Kidney (tissue), 14 donors: ENCODE data around the gene BORCS5. TPM values are rescaled to one million over a fixed set of nuclear protein-coding genes. Genes with fewer than 3 reads are reported as not detected.

Source experiments
- DNase-seq, 5 donors: peaks; one replicate each; pipeline ENCODE4 v3.0.0-alpha.2; 2013 to 2020
- FAIRE-seq: peaks from 2 replicates; lab custom pipeline; 2012; peaks lifted over from hg19 to GRCh38; lab: Jason Lieb, UNC
- H3K27ac ChIP-seq, 2 donors: one replicate each; pipeline ENCODE4 v1.7.0; 2013; ENCODE audit warnings: low read depth in 2 of 2, low read length in 2 of 2, inconsistent platforms in 1 of 2
- H3K27me3 ChIP-seq: one replicate; pipeline ENCODE4 v1.7.1; 2013; ENCODE audit warnings: low read length, inconsistent platforms; ENCODE audit not compliant: control insufficient read depth, insufficient read depth
- H3K36me3 ChIP-seq, 3 donors: one replicate each; pipeline versions ENCODE4 v1.7.0 to v1.7.1; 2013; ENCODE audit warnings: low read length in 3 of 3, control low read depth in 1 of 3, inconsistent platforms in 1 of 3; ENCODE audit not compliant: insufficient read depth in 3 of 3, control insufficient read depth in 2 of 3
- H3K4me1 ChIP-seq, 3 donors: one replicate each; pipeline versions ENCODE4 v1.7.0 to v1.7.1; 2013; ENCODE audit warnings: low read length in 3 of 3, inconsistent platforms in 1 of 3, low read depth in 1 of 3; ENCODE audit not compliant: control insufficient read depth in 2 of 3, insufficient read depth in 2 of 3
- H3K4me3 ChIP-seq, 3 donors: one replicate each; pipeline versions ENCODE4 v1.7.0 to v1.8.1; 2013; ENCODE audit warnings: low read length in 3 of 3, control low read depth in 1 of 3, inconsistent platforms in 1 of 3
- H3K9ac ChIP-seq, 3 donors: one replicate each; pipeline versions ENCODE4 v1.7.0 to v1.7.1; 2013; ENCODE audit warnings: low read length in 3 of 3, control low read depth in 1 of 3, inconsistent platforms in 1 of 3
- H3K9me3 ChIP-seq, 3 donors: one replicate each; pipeline versions ENCODE4 v1.7.0 to v1.7.1; 2013; ENCODE audit warnings: low read length in 3 of 3, control low read depth in 1 of 3, inconsistent platforms in 1 of 3; ENCODE audit not compliant: control insufficient read depth in 2 of 3, insufficient read depth in 1 of 3
- intact Hi-C: fragments of 100-400 bp; cut with DNase I; formaldehyde crosslinking; loops from one replicate; pipeline ENCODE4 v1.11.1; 2022
- polyA plus RNA-seq: library from polyadenylated mRNA; stranded (reverse); fragments of 350-450 nt; fragmentation: Illumina TruSeq; extraction: RNeasy Lipid Tissue Mini Kit (QIAGEN cat#74804); gene quantifications from one replicate; pipeline ENCODE4 v1.2.3, GENCODE V29; 2014; ENCODE audit warnings: low read depth, low replicate concordance; ENCODE audit not compliant: insufficient read depth
- total RNA-seq: library from RNA; stranded (reverse); fragmentation: NEBNext Ultra II Directional; extraction: Animal tissue kit (Norgen Biotek cat#: 25700); gene quantifications from one replicate; pipeline ENCODE4 v1.2.1, GENCODE V29; 2021
- TF ChIP-seq, protein P1 (sequence below): IDR thresholded peaks from 3 replicates; pipeline ENCODE4 v1.5.1; 2012; ENCODE audit warnings: mild to moderate bottlenecking, moderate library complexity, borderline replicate concordance; ENCODE audit not compliant: insufficient read depth; ENCODE audit errors: extremely low read depth
- donor health status: control.
- donor health status: control.
- donor health status: control.
- donor health status: control.
- donor health status: control.
- donor health status: DM: yes; HTN: yes; CAD: no.
- donor health status: Normal renal cell carcinoma (clear cell type).

Gene BORCS5
- total and polyA plus RNA-seq, 2 donors from 2014 or later = 11.2 to 14.0 TPM

DNA sequence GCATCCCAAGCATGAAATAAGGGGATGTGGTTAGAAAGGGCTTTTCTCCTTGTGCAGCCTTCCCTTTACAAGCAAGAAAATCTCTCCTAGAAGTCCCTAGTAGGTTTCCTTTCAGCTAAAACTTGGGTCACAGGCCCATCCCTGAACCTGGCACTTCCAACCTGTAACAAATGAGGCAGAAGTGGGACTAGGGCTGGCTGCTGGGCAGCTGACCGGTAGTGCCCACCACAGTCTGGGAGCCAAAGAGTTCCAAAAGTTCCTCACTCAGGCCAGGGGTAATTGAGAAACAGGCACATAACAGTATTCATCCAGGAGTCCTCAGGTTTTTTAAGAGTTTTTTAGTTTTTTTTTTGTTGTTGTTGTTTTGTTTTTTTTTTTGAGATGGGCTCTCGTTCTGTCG is 30.6 kb upstream of the BORCS5 start:
- DNase-seq (no peak), FAIRE-seq (no peak)
- Histone ChIP-seq H3K36me3 (peaks cover 0 to 2% (median 0%) of the 10 kb centered on the region in 3 donors), H3K27ac (no peak overlapping the region), H3K27me3 (no peaks in the 10 kb centered on the region), H3K9ac (no peak overlapping the region), H3K4me1 (peaks cover 0 to 6% (median 1%) of the 10 kb centered on the region in 3 donors), H3K9me3 (no peaks in the 10 kb centered on the region), H3K4me3 (no peak overlapping the region)
- intact Hi-C loops = loop anchor here (10.0 kb wide), 1 partner anchor 741 kb away; no protein-coding TSS in a partner anchor
- TF ChIP-seq, protein P1, sequence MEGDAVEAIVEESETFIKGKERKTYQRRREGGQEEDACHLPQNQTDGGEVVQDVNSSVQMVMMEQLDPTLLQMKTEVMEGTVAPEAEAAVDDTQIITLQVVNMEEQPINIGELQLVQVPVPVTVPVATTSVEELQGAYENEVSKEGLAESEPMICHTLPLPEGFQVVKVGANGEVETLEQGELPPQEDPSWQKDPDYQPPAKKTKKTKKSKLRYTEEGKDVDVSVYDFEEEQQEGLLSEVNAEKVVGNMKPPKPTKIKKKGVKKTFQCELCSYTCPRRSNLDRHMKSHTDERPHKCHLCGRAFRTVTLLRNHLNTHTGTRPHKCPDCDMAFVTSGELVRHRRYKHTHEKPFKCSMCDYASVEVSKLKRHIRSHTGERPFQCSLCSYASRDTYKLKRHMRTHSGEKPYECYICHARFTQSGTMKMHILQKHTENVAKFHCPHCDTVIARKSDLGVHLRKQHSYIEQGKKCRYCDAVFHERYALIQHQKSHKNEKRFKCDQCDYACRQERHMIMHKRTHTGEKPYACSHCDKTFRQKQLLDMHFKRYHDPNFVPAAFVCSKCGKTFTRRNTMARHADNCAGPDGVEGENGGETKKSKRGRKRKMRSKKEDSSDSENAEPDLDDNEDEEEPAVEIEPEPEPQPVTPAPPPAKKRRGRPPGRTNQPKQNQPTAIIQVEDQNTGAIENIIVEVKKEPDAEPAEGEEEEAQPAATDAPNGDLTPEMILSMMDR = no peak

DNA sequence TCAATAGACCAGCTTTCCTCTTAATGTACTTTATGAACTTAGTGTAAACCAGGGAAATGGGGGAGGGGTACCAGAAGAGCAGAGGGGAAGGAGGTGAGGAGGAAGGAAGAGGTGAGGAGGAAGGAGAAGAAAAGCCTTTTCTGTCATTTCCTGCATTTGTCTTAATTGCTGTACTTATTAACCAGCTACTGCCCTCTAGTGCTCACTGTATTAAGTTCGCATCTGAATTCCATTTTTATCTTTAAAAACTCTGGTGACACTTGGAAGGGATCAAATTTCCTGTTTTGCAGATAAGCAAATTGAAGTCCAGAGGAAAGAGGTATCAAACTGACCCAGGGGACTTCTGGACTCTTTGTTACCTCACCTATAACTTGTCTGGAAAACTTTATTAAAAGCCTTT is 29.1 kb upstream of the BORCS5 start:
- peaks cover 0 to 2% (median 0%) of the 10 kb centered on the region in 3 donors for H3K36me3 ChIP-seq
- TF ChIP-seq, protein P1 = peak; percentile 69
- H3K9ac ChIP-seq = no peak overlapping the region
- H3K9me3 ChIP-seq = no peaks in the 10 kb centered on the region
- no peak overlapping the region for H3K4me3 ChIP-seq
- H3K27ac ChIP-seq = no peak overlapping the region
- H3K4me1 ChIP-seq = peaks cover 5 to 8% (median 6%) of the 10 kb centered on the region in 3 donors
- intact Hi-C loops = loop anchor here (10.0 kb wide), 1 partner anchor 743 kb away; no protein-coding TSS in a partner anchor
- DNase-seq (peak in 2 of 5 donors; percentile 76 to 85), FAIRE-seq (no peak)
- no peaks in the 10 kb centered on the region for H3K27me3 ChIP-seq

DNA sequence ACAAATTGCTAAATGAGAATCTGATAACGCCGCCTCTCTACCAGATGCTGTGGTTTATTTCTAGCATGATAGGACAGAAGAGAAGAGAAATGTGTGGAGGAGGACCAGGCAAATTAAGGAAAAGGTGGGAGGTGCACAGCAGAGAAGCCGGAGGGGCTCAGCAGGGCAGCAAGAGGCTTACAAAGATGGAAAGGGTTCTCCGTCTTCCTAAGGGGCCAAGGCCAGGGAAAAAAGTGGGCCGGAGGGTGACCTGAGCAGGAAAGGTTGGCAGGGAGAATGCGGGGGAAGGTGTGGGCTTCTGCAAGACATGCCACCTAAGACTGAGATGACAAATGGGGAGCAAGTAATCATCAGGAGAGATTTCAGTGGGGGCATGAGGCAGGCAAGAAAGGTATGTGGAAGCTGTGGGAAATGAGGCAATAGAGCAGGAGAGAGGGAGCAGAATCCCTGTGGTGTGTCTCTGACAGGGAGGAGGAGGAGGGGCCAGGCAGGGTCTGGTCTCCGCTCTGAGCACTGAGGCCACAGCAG is 25.6 kb upstream of the BORCS5 start:
- DNase-seq = peak in 3 of 5 donors; percentile 53 to 63 (median 63)
- Histone ChIP-seq H3K36me3 (peaks cover 0 to 2% (median 0%) of the 10 kb centered on the region in 3 donors), H3K27ac (peak overlapping the region in 1 of 2 donors; percentile 43), H3K9ac (no peak overlapping the region), H3K4me1 (peaks cover 5 to 8% (median 6%) of the 10 kb centered on the region in 3 donors), H3K4me3 (peak overlapping the region in 1 of 3 donors; percentile 33), H3K9me3 (no peaks in the 10 kb centered on the region), H3K27me3 (no peaks in the 10 kb centered on the region)
- TF ChIP-seq, protein P1 = no peak
- no peak for FAIRE-seq
- intact Hi-C loops = loop anchor here (10.0 kb wide), 1 partner anchor 247 kb away; no protein-coding TSS in a partner anchor
